HCT116 (cell line): ENCODE measurements around the gene ITGB6. TPM values are rescaled to one million over a fixed set of nuclear protein-coding genes. Genes with fewer than 3 reads are reported as not detected.

ENCODE experiments used
- ATAC-seq: fragments of 200-7000 bp; cut with Tn5 transposase; 2 replicates; pipeline ENCODE4 v1.9.1; 2020; ENCODE audit warnings: mild to moderate bottlenecking, moderate library complexity
- BruUV-seq: library from RNA; stranded (reverse); fragments of 400-500 nt; replicated peaks from 2 replicates; lab custom pipeline; 2021; lab: Mats Ljungman, UMichigan
- CTCF ChIA-PET: fragments of 300-600 bp; sonication (Branson Sonifier 250); formaldehyde crosslinking; loops from one replicate; lab custom pipeline; 2021; ENCODE audit warnings: antibody characterized with exemption; lab: Charles Lee
- POLR2A ChIA-PET: fragments of 300-600, 350-600 bp; sonication (Branson Sonifier 250); formaldehyde crosslinking; loops from one replicate; lab custom pipeline; 2021; ENCODE audit warnings: antibody characterized with exemption; lab: Charles Lee
- RAD21 ChIA-PET, 2 experiments: fragments of 300-600 bp; sonication (Branson Sonifier 250); formaldehyde crosslinking; loops; one replicate each; lab custom pipeline; 2023; ENCODE audit warnings: low total read pairs in 2 of 2; ENCODE audit not compliant: uncharacterized antibody in 2 of 2, unreplicated experiment in 2 of 2, low non-redundant PET in 1 of 2; lab: Charles Lee
- DNase-seq: peaks from one replicate; pipeline ENCODE4 v3.0.0-alpha.2; 2010; ENCODE audit warnings: low read depth, low spot score
- H2AFZ ChIP-seq: fragments of 200-600 bp; shearing (Covaris generic), sonication (generic); 2 replicates; pipeline ENCODE4 v1.6.1; 2017; ENCODE audit warnings: low read depth, mixed run types, mixed read lengths, antibody characterized with exemption, low read length; ENCODE audit not compliant: poor library complexity, severe bottlenecking
- H3K27ac ChIP-seq: 2 replicates; pipeline ENCODE4 v1.5.1; 2012; ENCODE audit warnings: low read depth, low read length
- H3K27me3 ChIP-seq: fragments of 200-600 bp; sonication (generic); 2 replicates; pipeline ENCODE4 v1.6.1; 2016; ENCODE audit warnings: mixed run types, low read length, mixed read lengths; ENCODE audit not compliant: insufficient read depth
- H3K36me3 ChIP-seq, 2 experiments: fragments of 200-500 bp in 1 of 2; fragments of 200-600 bp in 1 of 2; sonication (Bioruptor generic) in 1 of 2; sonication (generic) in 1 of 2; 2 replicates each; pipeline versions ENCODE4 v1.5.1 to v1.6.1; 2014 to 2016; ENCODE audit warnings: low read length in 2 of 2, inconsistent platforms in 1 of 2, mixed read lengths in 1 of 2, mixed run types in 1 of 2; ENCODE audit not compliant: insufficient read depth in 2 of 2, control insufficient read depth in 1 of 2
- H3K4me1 ChIP-seq, 2 experiments: fragments of 200-600 bp in 1 of 2; sonication (generic) in 1 of 2; 2 replicates each; pipeline versions ENCODE4 v1.5.1 to v1.6.1; 2012 to 2017; ENCODE audit warnings: low read length in 2 of 2, inconsistent platforms in 1 of 2, mild to moderate bottlenecking in 1 of 2, mixed read lengths in 1 of 2, mixed run types in 1 of 2, moderate library complexity in 1 of 2; ENCODE audit not compliant: insufficient read depth in 2 of 2, control insufficient read depth in 1 of 2
- H3K4me2 ChIP-seq: fragments of 200-600 bp; sonication (generic); 2 replicates; pipeline ENCODE4 v1.6.1; 2017; ENCODE audit warnings: mixed run types, low read length, mixed read lengths
- H3K4me3 ChIP-seq, 2 experiments: fragments of 200-600 bp in 1 of 2; sonication (generic) in 1 of 2; replicated peaks in 1 of 2; 2 replicates each; pipeline ENCODE4 v1.5.1; 2011 to 2016; ENCODE audit warnings: low read length in 2 of 2, control low read depth in 1 of 2, low read depth in 1 of 2, mild to moderate bottlenecking in 1 of 2, mixed read lengths in 1 of 2, mixed run types in 1 of 2
- H3K79me2 ChIP-seq: fragments of 200-600 bp; sonication (generic); 2 replicates; pipeline ENCODE4 v1.6.1; 2017; ENCODE audit warnings: mild to moderate bottlenecking, mixed run types, low read length, moderate library complexity, mixed read lengths; ENCODE audit not compliant: insufficient read depth
- H3K9ac ChIP-seq: fragments of 200-600 bp; sonication (generic); 2 replicates; pipeline ENCODE4 v1.6.1; 2016; ENCODE audit warnings: low read length, mixed read lengths
- H3K9me2 ChIP-seq: fragments of 200-600 bp; sonication (generic), shearing (Covaris generic); 2 replicates; pipeline ENCODE4 v1.6.1; 2017; ENCODE audit warnings: mixed run types, mild to moderate bottlenecking, moderate library complexity; ENCODE audit not compliant: insufficient read depth
- H3K9me3 ChIP-seq, 2 experiments: fragments of 200-500 bp in 1 of 2; fragments of 200-600 bp in 1 of 2; sonication (Bioruptor generic) in 1 of 2; sonication (generic) in 1 of 2; 2 replicates each; pipeline ENCODE4 v1.6.1; 2014 to 2017; ENCODE audit warnings: low read length in 2 of 2, mixed read lengths in 2 of 2, inconsistent platforms in 1 of 2, low read depth in 1 of 2, mild to moderate bottlenecking in 1 of 2, mixed run types in 1 of 2, moderate library complexity in 1 of 2; ENCODE audit not compliant: control insufficient read depth in 1 of 2, insufficient read depth in 1 of 2
- H4K20me1 ChIP-seq: fragments of 200-600 bp; sonication (generic), shearing (Covaris generic); 2 replicates; pipeline ENCODE4 v1.6.1; 2017; ENCODE audit warnings: mixed run types, mild to moderate bottlenecking, moderate library complexity; ENCODE audit not compliant: insufficient read depth
- CBX3 ChIP-seq: IDR thresholded peaks from 2 replicates; pipeline ENCODE4 v1.6.1; 2012; ENCODE audit warnings: low read depth
- CEBPB ChIP-seq: IDR thresholded peaks from 2 replicates; pipeline ENCODE4 v1.6.1; 2012; ENCODE audit warnings: low read depth
- EGR1 ChIP-seq: IDR thresholded peaks from 2 replicates; pipeline ENCODE4 v1.6.1; 2012; ENCODE audit warnings: low read depth
- ELF1 ChIP-seq: IDR thresholded peaks from 2 replicates; pipeline ENCODE4 v1.6.1; 2012; ENCODE audit warnings: low read depth, borderline replicate concordance
- EZH2 ChIP-seq: fragments of 200-600 bp; sonication (generic); IDR thresholded peaks from 2 replicates; pipeline ENCODE4 v1.6.1; 2017; ENCODE audit warnings: antibody characterized with exemption, mixed run types
- EZH2phosphoT487 ChIP-seq: fragments of 200-600 bp; IDR thresholded peaks from 2 replicates; pipeline ENCODE4 v1.6.1; 2018; ENCODE audit warnings: antibody characterized with exemption, borderline replicate concordance
- JUND ChIP-seq: IDR thresholded peaks from 2 replicates; pipeline ENCODE4 v1.6.1; 2012
- POLR2A ChIP-seq: IDR thresholded peaks from 2 replicates; pipeline ENCODE4 v1.7.0; 2011; ENCODE audit warnings: borderline replicate concordance; ENCODE audit not compliant: insufficient read depth, insufficient read length; ENCODE audit errors: extremely low read depth
- POLR2AphosphoS5 ChIP-seq: IDR thresholded peaks from 2 replicates; pipeline ENCODE4 v1.6.1; 2011; ENCODE audit warnings: mild to moderate bottlenecking, low read depth, low read length, moderate library complexity
- RAD21 ChIP-seq: IDR thresholded peaks from 2 replicates; pipeline ENCODE4 v1.6.1; 2012; ENCODE audit warnings: low read depth, mild to moderate bottlenecking
- SIN3A ChIP-seq: IDR thresholded peaks from 2 replicates; pipeline ENCODE4 v1.6.1; 2012; ENCODE audit warnings: low read depth
- SP1 ChIP-seq: IDR thresholded peaks from 2 replicates; pipeline ENCODE4 v1.6.1; 2012; ENCODE audit warnings: low read depth
- SRF ChIP-seq: IDR thresholded peaks from 2 replicates; pipeline ENCODE4 v1.6.1; 2012; ENCODE audit warnings: low read depth
- YY1 ChIP-seq: IDR thresholded peaks from 2 replicates; pipeline ENCODE4 v1.6.1; 2011; ENCODE audit warnings: low read length, low read depth, moderate library complexity, mild to moderate bottlenecking; ENCODE audit not compliant: insufficient replicate concordance; ENCODE audit errors: extremely low read depth
- ZNF274 ChIP-seq: fragments of 200-500 bp; sonication (Bioruptor generic); IDR thresholded peaks from 2 replicates; pipeline ENCODE4 v1.6.1; 2014; ENCODE audit warnings: mild to moderate bottlenecking, low read depth, low read length, inconsistent platforms
- intact Hi-C: fragments of 100-400 bp; cut with micrococcal nuclease; formaldehyde crosslinking; loops from 2 replicates; pipeline ENCODE4 v1.10.0; 2022
- total RNA-seq: library from RNA; stranded (reverse); gene quantifications from one replicate; pipeline ENCODE4 v1.2.1, GENCODE V29; 2021; ENCODE audit not compliant: unreplicated experiment
- TF ChIP-seq, protein P1 (sequence below): IDR thresholded peaks from 2 replicates; pipeline ENCODE4 v1.6.1; 2011; ENCODE audit warnings: mild to moderate bottlenecking, low read length, moderate library complexity; ENCODE audit not compliant: insufficient replicate concordance; ENCODE audit errors: extremely low read depth
- TF ChIP-seq, protein P2 (sequence below): IDR thresholded peaks from 2 replicates; pipeline ENCODE4 v1.6.1; 2012
- TF ChIP-seq, protein P3 (sequence below), 3 experiments: fragments of 200-600 bp in 1 of 3; sonication (generic) in 1 of 3; IDR thresholded peaks in 2 of 3; conservative IDR thresholded peaks in 1 of 3; 2 replicates each; pipeline ENCODE4 v1.5.1; 2012 to 2017; ENCODE audit warnings: low read depth in 2 of 3, low read length in 2 of 3, antibody characterized with exemption in 1 of 3, borderline replicate concordance in 1 of 3, control low read depth in 1 of 3, mild to moderate bottlenecking in 1 of 3, mixed read lengths in 1 of 3, mixed run types in 1 of 3, moderate library complexity in 1 of 3; ENCODE audit not compliant: insufficient read depth in 1 of 3
- TF ChIP-seq, protein P4 (sequence below): IDR thresholded peaks from 2 replicates; pipeline ENCODE4 v1.6.1; 2012; ENCODE audit warnings: low read depth

The ITGB6 gene
- total RNA-seq, 1 experiment from 2014 or later = 0.12 TPM

DNA sequence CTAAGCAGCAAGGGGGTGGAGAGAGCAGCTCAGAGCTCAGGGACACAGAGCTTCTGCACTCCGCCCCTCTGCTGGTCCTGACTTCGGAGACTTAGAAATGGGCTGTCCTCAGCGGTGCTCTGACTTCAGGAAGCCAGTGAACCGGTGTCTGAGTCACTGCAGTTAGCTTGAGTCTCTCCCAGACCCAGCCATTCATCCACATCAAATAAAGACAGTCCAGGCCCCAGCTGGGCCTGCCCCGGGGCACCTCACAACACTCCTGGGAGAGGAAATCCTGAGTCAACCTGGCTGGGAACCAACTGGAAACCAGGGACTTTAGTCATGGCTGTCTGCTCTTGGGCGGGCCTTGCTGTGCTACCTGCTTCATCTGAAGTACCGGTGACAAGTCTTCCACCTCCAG lies 5.4 kb upstream of the ITGB6 start (continued):
- TF ChIP-seq ZNF274 (no peak), EZH2 (no peak), JUND (peak; percentile 99), CBX3 (peak; percentile 96), ELF1 (no peak), SRF (peak; percentile 82), POLR2AphosphoS5 (peak; percentile 88), SIN3A (peak; percentile 94)
- TF ChIP-seq, protein P1, sequence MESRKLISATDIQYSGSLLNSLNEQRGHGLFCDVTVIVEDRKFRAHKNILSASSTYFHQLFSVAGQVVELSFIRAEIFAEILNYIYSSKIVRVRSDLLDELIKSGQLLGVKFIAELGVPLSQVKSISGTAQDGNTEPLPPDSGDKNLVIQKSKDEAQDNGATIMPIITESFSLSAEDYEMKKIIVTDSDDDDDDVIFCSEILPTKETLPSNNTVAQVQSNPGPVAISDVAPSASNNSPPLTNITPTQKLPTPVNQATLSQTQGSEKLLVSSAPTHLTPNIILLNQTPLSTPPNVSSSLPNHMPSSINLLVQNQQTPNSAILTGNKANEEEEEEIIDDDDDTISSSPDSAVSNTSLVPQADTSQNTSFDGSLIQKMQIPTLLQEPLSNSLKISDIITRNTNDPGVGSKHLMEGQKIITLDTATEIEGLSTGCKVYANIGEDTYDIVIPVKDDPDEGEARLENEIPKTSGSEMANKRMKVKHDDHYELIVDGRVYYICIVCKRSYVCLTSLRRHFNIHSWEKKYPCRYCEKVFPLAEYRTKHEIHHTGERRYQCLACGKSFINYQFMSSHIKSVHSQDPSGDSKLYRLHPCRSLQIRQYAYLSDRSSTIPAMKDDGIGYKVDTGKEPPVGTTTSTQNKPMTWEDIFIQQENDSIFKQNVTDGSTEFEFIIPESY = peak; percentile 48
- TF ChIP-seq, protein P2, sequence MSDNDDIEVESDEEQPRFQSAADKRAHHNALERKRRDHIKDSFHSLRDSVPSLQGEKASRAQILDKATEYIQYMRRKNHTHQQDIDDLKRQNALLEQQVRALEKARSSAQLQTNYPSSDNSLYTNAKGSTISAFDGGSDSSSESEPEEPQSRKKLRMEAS = peak; percentile 82

DNA sequence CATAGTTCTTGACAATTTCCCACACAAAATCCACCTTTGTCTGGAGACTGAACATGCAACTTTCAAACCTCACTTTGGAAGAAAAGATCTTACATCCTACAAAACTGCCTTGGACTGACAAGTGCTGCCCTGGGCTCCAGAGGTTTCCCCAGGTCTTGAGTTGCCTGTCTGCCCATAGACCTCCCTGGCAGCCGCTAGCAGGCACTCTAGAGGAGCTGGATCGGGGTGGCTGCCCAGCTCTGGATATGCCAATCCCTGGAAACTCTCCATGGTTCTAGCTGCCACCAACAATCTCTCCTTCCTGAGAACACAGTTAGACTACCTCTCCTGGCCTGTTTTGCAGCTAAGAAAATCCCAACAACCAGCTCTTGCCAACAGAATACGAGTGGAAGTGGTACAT lies 3.4 kb upstream of the ITGB6 start:
- Histone ChIP-seq H3K4me3 (no peak overlapping the region), H4K20me1 (no peaks in the 10 kb centered on the region), H3K9me2 (no peaks in the 10 kb centered on the region), H3K9me3 (no peaks in the 10 kb centered on the region), H3K27ac (no peak overlapping the region), H3K79me2 (no peaks in the 10 kb centered on the region), H3K9ac (no peak overlapping the region), H3K4me1 (peaks cover 30 to 39% of the 10 kb centered on the region in 2 experiments), H3K36me3 (no peaks in the 10 kb centered on the region), H3K4me2 (no peak overlapping the region), H2AFZ (no peak overlapping the region), H3K27me3 (no peaks in the 10 kb centered on the region; the same call in 1 of the 2 replicates)
- no TSS peak for BruUV-seq
- ChIA-PET RAD21 (no interaction called here), POLR2A (no interaction called here), CTCF (no interaction called here)
- DNase-seq = no peak
- no peak for ATAC-seq
- TF ChIP-seq SRF (no peak), ELF1 (no peak), POLR2A (no peak), POLR2AphosphoS5 (no peak), ZNF274 (no peak), SIN3A (no peak), EGR1 (no peak), EZH2 (no peak), SP1 (no peak), CEBPB (no peak), CBX3 (no peak), EZH2phosphoT487 (no peak), RAD21 (no peak), YY1 (no peak)
- TF ChIP-seq, protein P3, sequence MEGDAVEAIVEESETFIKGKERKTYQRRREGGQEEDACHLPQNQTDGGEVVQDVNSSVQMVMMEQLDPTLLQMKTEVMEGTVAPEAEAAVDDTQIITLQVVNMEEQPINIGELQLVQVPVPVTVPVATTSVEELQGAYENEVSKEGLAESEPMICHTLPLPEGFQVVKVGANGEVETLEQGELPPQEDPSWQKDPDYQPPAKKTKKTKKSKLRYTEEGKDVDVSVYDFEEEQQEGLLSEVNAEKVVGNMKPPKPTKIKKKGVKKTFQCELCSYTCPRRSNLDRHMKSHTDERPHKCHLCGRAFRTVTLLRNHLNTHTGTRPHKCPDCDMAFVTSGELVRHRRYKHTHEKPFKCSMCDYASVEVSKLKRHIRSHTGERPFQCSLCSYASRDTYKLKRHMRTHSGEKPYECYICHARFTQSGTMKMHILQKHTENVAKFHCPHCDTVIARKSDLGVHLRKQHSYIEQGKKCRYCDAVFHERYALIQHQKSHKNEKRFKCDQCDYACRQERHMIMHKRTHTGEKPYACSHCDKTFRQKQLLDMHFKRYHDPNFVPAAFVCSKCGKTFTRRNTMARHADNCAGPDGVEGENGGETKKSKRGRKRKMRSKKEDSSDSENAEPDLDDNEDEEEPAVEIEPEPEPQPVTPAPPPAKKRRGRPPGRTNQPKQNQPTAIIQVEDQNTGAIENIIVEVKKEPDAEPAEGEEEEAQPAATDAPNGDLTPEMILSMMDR (IDR thresholded peaks at IDR 0.05 in 2 of 3, conservative IDR thresholded peaks at IDR 0.05 in 1 of 3; ENCODE audit: borderline replicate concordance in 1 of 3, insufficient read depth in 1 of 3, low read depth in 2 of 3, low read length in 2 of 3) = no peak
- TF ChIP-seq, protein P4, sequence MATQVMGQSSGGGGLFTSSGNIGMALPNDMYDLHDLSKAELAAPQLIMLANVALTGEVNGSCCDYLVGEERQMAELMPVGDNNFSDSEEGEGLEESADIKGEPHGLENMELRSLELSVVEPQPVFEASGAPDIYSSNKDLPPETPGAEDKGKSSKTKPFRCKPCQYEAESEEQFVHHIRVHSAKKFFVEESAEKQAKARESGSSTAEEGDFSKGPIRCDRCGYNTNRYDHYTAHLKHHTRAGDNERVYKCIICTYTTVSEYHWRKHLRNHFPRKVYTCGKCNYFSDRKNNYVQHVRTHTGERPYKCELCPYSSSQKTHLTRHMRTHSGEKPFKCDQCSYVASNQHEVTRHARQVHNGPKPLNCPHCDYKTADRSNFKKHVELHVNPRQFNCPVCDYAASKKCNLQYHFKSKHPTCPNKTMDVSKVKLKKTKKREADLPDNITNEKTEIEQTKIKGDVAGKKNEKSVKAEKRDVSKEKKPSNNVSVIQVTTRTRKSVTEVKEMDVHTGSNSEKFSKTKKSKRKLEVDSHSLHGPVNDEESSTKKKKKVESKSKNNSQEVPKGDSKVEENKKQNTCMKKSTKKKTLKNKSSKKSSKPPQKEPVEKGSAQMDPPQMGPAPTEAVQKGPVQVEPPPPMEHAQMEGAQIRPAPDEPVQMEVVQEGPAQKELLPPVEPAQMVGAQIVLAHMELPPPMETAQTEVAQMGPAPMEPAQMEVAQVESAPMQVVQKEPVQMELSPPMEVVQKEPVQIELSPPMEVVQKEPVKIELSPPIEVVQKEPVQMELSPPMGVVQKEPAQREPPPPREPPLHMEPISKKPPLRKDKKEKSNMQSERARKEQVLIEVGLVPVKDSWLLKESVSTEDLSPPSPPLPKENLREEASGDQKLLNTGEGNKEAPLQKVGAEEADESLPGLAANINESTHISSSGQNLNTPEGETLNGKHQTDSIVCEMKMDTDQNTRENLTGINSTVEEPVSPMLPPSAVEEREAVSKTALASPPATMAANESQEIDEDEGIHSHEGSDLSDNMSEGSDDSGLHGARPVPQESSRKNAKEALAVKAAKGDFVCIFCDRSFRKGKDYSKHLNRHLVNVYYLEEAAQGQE = no peak
- intact Hi-C loops = no loop called here
